Astrocyte of the cerebellum (primary cell): ENCODE measurements around the gene HMGCL.

ENCODE experiments used
- DNase-seq: peaks from one replicate; pipeline ENCODE4 v3.0.0-alpha.2; 2011; ENCODE audit warnings: low read depth
- H3K4me3 ChIP-seq: 2 replicates; pipeline ENCODE4 v1.5.1; 2011; ENCODE audit warnings: mild to moderate bottlenecking, low read depth, low read length, moderate library complexity
- CTCF ChIP-seq: IDR thresholded peaks from 2 replicates; pipeline ENCODE4 v1.5.1; 2012; ENCODE audit warnings: low read length, low read depth, moderate library complexity, mild to moderate bottlenecking; ENCODE audit errors: missing control alignments
- in situ Hi-C: cut with HindIII; loops from 2 replicates; pipeline ENCODE4 v1.10.0; 2017; ENCODE audit warnings: low sequenced_read_pairs

Gene HMGCL

GRCh38 chr1:23825762-23826522, 713 bp upstream of the HMGCL start:
- no peak for DNase-seq
- in situ Hi-C loops: no loop called here
- peak overlapping the region; percentile 73 for H3K4me3 ChIP-seq
- no peak for TF ChIP-seq CTCF

DNA sequence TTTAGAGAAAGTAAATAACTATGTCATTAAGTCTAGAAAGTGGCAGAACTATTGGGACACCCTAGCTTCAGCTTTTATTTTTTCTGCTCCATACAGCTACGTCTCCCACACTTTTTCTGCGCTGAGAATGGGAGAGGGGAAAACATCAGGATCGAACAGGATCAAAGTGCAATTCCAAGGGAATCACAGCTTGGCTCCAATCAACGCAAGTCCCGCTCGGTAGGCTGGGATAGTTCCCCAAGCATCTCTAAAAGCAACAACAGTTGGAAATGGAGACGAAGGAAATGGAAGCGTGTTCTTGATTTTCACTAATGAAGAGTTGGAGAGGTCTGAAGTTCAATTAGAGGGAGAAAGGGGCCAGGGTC, 536 bp downstream of the HMGCL start:
- no peak for DNase-seq
- in situ Hi-C loops: loop anchor here (5.0 kb wide), 1 partner anchor 38 kb away; no protein-coding TSS in a partner anchor
- peak overlapping the region; percentile 73 for H3K4me3 ChIP-seq
- no peak for TF ChIP-seq CTCF

DNA sequence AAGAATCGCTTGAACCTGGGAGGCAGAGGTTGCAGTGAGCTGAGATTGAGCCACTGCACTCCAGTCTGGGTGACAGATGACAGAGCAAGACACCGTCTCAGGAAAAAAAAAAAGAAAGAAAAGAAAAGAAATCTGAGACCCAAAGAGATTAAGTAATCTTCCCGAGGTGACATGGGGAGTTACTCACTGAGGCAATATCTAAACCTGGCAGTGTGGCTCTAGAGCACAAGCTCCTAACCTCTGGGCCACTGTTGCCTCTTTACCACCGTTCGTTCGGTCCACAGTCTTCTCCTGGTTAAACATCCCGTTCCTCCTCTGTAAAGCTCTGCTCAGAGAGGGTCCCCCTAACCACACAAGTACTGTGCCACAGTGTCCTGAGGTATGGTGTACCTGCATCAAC, 1.5 kb downstream of the HMGCL start:
- in situ Hi-C loops: loop anchor here (5.0 kb wide), 1 partner anchor 39 kb away; no protein-coding TSS in a partner anchor
- no peak for TF ChIP-seq CTCF
- DNase-seq: no peak
- H3K4me3 ChIP-seq: no peak overlapping the region

DNA sequence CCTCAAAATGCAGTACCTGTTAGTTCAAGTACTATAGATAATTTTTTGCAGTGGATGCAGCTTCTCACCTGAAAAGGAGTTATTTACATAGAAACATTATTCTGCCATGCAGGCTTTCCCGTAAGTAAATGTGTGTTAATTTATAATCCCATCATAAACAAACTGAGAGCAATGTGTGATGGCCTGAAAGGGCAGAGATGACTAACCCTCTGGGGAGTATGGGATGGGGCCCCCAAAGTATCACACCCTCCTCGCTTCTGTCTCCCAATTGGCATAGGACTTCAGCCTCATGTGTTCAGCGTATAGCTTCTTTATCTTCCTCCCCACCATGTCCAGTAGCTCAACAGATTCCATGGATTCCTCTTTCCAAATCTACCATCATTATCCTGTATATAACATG, 7.6 kb downstream of the HMGCL start:
- TF ChIP-seq CTCF: no peak
- DNase-seq: no peak
- in situ Hi-C loops: no loop called here
- no peak overlapping the region for H3K4me3 ChIP-seq

- H3K4me3 ChIP-seq: no peak overlapping the region
- TF ChIP-seq CTCF: no peak
- no peak for DNase-seq
- in situ Hi-C loops: no loop called here
These were observed 8.3 kb downstream of the HMGCL start for GRCh38 chr1:23816906-23817305.

GRCh38 chr1:23816361-23816760, 8.9 kb downstream of the HMGCL start:
- H3K4me3 ChIP-seq: no peak overlapping the region
- no peak for DNase-seq
- TF ChIP-seq CTCF: no peak
- in situ Hi-C loops: no loop called here
